ENCODE measurements around the gene G6PC1.
"Not testable (repeated sequence)": the region's sequence is repeated elsewhere in the genome, so short reads cannot be mapped to it uniquely, and the experiment has no call there.

The G6PC1 gene
- 0 to 0.05 reads per million in 2 donors for total RNA-seq

DNA sequence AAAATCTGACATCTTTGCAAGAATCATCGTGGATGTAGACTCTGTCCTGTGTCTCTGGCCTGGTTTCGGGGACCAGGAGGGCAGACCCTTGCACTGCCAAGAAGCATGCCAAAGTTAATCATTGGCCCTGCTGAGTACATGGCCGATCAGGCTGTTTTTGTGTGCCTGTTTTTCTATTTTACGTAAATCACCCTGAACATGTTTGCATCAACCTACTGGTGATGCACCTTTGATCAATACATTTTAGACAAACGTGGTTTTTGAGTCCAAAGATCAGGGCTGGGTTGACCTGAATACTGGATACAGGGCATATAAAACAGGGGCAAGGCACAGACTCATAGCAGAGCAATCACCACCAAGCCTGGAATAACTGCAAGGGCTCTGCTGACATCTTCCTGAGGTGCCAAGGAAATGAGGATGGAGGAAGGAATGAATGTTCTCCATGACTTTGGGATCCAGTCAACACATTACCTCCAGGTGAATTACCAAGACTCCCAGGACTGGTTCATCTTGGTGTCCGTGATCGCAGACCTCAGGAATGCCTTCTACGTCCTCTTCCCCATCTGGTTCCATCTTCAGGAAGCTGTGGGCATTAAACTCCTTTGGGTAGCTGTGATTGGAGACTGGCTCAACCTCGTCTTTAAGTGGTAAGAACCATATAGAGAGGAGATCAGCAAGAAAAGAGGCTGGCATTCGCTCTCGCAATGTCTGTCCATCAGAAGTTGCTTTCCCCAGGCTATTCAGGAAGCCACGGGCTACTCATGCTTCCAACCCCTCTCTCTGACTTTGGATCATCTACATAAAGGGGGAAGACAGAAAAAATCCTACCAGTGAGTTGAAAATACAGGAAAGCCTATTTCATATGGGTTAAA lies at the start of gene G6PC1:
Gene G6PC1 (plus strand): TSS at position 340 of the 872 bp plus-strand sequence. CDS start 78 bp downstream, at position 418.
- DNase-seq, result no peak

DNA sequence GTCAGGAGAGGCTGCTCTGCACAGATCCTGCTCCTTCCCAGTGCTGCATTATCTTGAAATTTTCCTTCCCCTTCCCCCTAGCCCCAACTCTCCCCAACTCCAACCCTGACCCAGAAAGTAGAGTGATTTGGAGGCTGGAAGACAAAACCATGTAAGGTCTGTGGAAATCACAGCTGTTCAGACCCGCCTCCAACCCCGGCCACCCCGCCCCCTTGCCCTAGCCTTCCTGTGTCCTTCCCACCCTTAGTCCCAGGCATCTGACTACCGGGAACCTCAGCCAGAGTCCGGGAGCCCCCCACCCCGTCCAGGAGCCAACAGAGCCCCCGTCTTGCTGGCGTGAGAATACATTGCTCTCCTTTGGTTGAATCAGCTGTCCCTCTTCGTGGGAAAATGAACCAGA lies 49.6 kb upstream of the G6PC1 start, which contains the start of gene AOC3:
Gene AOC3 (plus strand): TSS at position 246 of the 400 bp plus-strand sequence. CDS start 145 bp downstream, at position 391.
- DNase-seq, result no peak

DNA sequence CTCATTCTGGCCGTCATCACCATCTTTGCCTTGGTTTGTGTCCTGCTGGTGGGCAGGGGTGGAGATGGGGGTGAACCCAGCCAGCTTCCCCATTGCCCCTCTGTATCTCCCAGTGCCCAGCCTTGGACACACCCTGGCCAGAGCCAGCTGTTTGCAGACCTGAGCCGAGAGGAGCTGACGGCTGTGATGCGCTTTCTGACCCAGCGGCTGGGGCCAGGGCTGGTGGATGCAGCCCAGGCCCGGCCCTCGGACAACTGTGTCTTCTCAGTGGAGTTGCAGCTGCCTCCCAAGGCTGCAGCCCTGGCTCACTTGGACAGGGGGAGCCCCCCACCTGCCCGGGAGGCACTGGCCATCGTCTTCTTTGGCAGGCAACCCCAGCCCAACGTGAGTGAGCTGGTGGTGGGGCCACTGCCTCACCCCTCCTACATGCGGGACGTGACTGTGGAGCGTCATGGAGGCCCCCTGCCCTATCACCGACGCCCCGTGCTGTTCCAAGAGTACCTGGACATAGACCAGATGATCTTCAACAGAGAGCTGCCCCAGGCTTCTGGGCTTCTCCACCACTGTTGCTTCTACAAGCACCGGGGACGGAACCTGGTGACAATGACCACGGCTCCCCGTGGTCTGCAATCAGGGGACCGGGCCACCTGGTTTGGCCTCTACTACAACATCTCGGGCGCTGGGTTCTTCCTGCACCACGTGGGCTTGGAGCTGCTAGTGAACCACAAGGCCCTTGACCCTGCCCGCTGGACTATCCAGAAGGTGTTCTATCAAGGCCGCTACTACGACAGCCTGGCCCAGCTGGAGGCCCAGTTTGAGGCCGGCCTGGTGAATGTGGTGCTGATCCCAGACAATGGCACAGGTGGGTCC lies 49.0 kb upstream of the G6PC1 start:
- DNase-seq, result not testable (repeated sequence)

- DNase-seq, result no peak
Observed at GRCh38 chr17:42852351-42852750, 48.2 kb upstream of the G6PC1 start.

GRCh38 chr17:42853004-42853403 lies 47.6 kb upstream of the G6PC1 start:
- DNase-seq, result no peak

- no peak for DNase-seq
Observed at GRCh38 chr17:42853597-42853967, 47.0 kb upstream of the G6PC1 start.

GRCh38 chr17:42853968-42854790 lies 46.4 kb upstream of the G6PC1 start:
- no peak for DNase-seq

- DNase-seq, result no peak
Observed at GRCh38 chr17:42855048-42855596, 45.5 kb upstream of the G6PC1 start.

DNA sequence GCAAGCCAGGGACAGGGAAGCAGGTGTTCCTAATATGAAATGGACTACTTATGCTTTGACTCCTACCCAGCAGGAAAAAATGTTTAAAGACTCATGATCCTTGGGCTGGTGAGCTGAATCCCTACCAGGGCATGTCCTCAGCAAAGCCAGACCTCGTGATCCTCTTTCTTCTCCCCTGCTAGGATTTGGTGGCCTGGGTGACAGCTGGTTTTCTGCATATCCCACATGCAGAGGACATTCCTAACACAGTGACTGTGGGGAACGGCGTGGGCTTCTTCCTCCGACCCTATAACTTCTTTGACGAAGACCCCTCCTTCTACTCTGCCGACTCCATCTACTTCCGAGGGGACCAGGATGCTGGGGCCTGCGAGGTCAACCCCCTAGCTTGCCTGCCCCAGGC lies 44.5 kb upstream of the G6PC1 start:
- DNase-seq, result not testable (repeated sequence)

DNA sequence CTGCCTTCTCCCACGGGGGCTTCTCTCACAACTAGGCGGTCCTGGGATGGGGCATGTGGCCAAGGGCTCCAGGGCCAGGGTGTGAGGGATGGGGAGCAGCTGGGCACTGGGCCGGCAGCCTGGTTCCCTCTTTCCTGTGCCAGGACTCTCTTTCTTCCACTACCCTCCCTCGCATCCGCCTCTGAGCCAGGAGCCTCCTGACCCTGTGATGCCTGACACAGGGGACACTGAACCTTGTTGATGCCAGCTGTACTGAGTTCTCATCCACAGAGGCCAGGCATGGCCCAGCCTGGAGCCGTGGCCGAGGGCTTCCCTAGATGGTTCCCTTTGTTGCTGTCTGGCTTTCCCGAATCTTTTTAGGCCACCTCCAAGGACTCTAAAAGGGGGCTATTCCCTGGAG lies 44.1 kb upstream of the G6PC1 start:
- not testable (repeated sequence) for DNase-seq

- no peak for DNase-seq
Observed at GRCh38 chr17:42857389-42857788, 43.2 kb upstream of the G6PC1 start.

- DNase-seq, result no peak
Observed at GRCh38 chr17:42865638-42866094, 34.9 kb upstream of the G6PC1 start.

DNA sequence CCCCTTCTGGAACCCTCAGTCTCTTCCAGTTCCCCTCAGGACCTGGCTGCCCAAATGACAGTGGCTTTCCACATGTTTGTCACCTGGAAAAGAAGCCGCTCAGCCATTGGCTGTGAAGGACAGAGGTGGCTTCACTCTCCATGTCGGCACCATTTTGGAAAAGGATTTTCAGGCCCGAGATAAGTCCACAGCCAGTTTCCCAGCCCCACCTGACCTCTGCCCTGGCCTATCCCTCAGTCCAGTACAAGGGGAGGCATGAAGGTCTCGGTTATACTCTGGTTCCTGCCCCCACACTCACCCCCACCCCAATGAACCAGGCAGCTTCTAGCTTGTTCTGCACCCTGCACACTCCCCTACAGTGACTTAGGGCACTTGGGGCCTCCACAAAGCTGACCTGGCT lies 34.4 kb upstream of the G6PC1 start:
- no peak for DNase-seq

- DNase-seq, result no peak
Observed at GRCh38 chr17:42866631-42867575, 33.7 kb upstream of the G6PC1 start.

- not testable (repeated sequence) for DNase-seq
Observed at GRCh38 chr17:42867694-42868261, 32.8 kb upstream of the G6PC1 start.

DNA sequence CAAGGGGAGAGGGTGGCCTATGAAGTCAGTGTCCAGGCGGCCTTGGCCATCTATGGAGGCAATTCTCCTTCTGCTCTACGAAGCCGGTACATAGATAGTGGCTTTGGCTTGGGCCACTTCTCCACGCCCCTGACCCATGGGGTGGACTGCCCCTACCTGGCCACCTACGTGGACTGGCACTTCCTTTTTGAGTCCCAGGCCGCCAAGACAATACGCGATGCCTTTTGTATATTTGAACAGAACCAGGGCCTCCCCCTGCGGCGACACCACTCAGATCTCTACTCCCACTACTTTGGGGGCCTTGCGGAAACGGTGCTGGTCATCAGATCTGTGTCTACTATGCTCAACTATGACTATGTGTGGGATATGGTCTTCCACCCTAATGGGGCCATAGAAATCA lies 32.3 kb upstream of the G6PC1 start:
- DNase-seq, result no peak

- no peak for DNase-seq
Observed at GRCh38 chr17:42871647-42872046, 29.0 kb upstream of the G6PC1 start.

GRCh38 chr17:42872251-42872965 lies 28.2 kb upstream of the G6PC1 start:
- no peak for DNase-seq

DNA sequence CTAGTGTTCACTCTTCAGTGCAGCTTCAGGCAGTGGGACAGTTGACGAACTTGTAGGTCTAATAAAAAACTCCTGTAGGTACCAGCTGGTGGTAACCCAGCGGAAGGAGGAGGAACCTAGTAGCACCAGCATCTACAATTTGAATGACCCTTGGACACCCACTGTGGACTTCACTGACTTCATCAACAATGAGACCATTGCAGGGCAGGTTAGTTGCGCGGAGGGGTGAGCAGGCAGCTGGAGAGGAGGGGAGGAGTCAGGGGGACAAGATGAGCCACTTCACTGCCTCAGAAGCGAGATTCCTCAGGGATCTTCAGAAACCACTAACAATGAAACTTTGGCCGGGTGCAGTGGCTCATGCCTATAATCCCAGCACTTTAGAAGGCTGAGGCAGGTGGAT lies 27.3 kb upstream of the G6PC1 start:
- no peak for DNase-seq

Measured in activated gamma-delta T cell (primary cell).